ENCODE results near the gene TYROBP. TPM values are rescaled to one million over a fixed set of nuclear protein-coding genes. Genes with fewer than 3 reads are reported as not detected.

TYROBP gene
- total and polyA plus RNA-seq, 2 of the 8 experiments (the other 6 are each of a cell fraction or from before 2014, with no cell fraction given): 0.18 TPM; not detected in 1

GRCh38 chr19:35888398-35888797 is 19.7 kb downstream of the TYROBP start:
- no peaks in the 10 kb centered on the region for H3K9me3 ChIP-seq (ENCODE audit: insufficient read depth in 2 of 2, low read depth in 1 of 2, low read length in 1 of 2)
- H4K8ac ChIP-seq (ENCODE audit: extremely low read depth, insufficient read depth, low read length): no peak overlapping the region
- H3K4me3 ChIP-seq (ENCODE audit: extremely low read depth in 1 of 4, insufficient read depth in 2 of 4, low read depth in 3 of 4, low read length in 4 of 4): no peak overlapping the region
- POLR2A ChIA-PET (ENCODE audit: partially characterized antibody): interaction anchor here (1.1 to 1.2 kb wide), 2 partner anchors 8 to 280 kb away, joined by 3 to 4 read pairs; no protein-coding TSS in a partner anchor
- H3K23me2 ChIP-seq (ENCODE audit: low read depth, low read length): no peaks in the 10 kb centered on the region
- H3K9ac ChIP-seq (replicated peaks in 1 of 4; ENCODE audit: extremely low read depth in 1 of 4, low read depth in 3 of 4, low read length in 3 of 4): no peak overlapping the region
- no peak overlapping the region for H3K23ac ChIP-seq (ENCODE audit: insufficient read length)
- no peak for DNase-seq (ENCODE audit: low read depth in 1 of 2, low spot score in 2 of 2)
- H3K27ac ChIP-seq (ENCODE audit: low read depth, low read length): no peak overlapping the region
- no peaks in the 10 kb centered on the region for H3K27me3 ChIP-seq (replicated peaks in 1 of 4; ENCODE audit: control insufficient read depth in 3 of 4, extremely low read depth in 1 of 4, insufficient read depth in 3 of 4, low read length in 3 of 4)
- H3K79me2 ChIP-seq (ENCODE audit: control insufficient read depth in 1 of 2, insufficient read depth in 2 of 2, low read length in 2 of 2): no peaks in the 10 kb centered on the region
- 95% methylated on average over 9 of the region's 9 CpGs; no CpG with 5 or more reads in 1 of the 2 experiments for WGBS, 2 experiments (ENCODE audit: extremely low coverage in 1 of 2, insufficient coverage in 1 of 2, insufficient read length in 1 of 2, insufficient replicate concordance in 2 of 2, low coverage in 1 of 2, low lambda C conversion rate in 2 of 2, missing lambda C conversion rate in 1 of 2)
- TF ChIP-seq TBP (IDR thresholded peaks at IDR 0.05; ENCODE audit: low read depth, low read length) (no peak), GTF2F1 (IDR thresholded peaks at IDR 0.05; ENCODE audit: borderline replicate concordance, low read depth, low read length) (no peak), YY1 (IDR thresholded peaks at IDR 0.05; ENCODE audit: low read depth, low read length) (no peak), BRCA1 (IDR thresholded peaks at IDR 0.05; ENCODE audit: low read depth, low read length) (no peak), JUN (IDR thresholded peaks at IDR 0.05; ENCODE audit: low read depth, low read length) (no peak), SP2 (IDR thresholded peaks at IDR 0.05; ENCODE audit: low read length) (no peak)
- H3K4ac ChIP-seq (replicated peaks; ENCODE audit: insufficient read length, low read depth, low read length): no peak overlapping the region
- H2AFZ ChIP-seq (ENCODE audit: low read length): no peak overlapping the region
- H3K14ac ChIP-seq (ENCODE audit: insufficient read length): no peak overlapping the region
- no peak overlapping the region for H3K56ac ChIP-seq (replicated peaks; ENCODE audit: insufficient read length, low read depth, low read length)
- H3K4me2 ChIP-seq (ENCODE audit: insufficient read depth in 1 of 2, low read depth in 2 of 2, low read length in 2 of 2): no peak overlapping the region
- H3K4me1 ChIP-seq (replicated peaks in 1 of 4; ENCODE audit: control insufficient read depth in 3 of 4, insufficient read depth in 4 of 4, low read length in 3 of 4): no peaks in the 10 kb centered on the region
- no peak overlapping the region for H4K5ac ChIP-seq (ENCODE audit: insufficient read length, low read depth, low read length)
- FAIRE-seq: no peak
- peaks cover 12 to 31% (median 22%) of the 10 kb centered on the region in 4 experiments for H3K36me3 ChIP-seq (ENCODE audit: control insufficient read depth in 2 of 4, insufficient read depth in 4 of 4, low read length in 3 of 4)
- no peak overlapping the region for H2BK5ac ChIP-seq (ENCODE audit: low read depth, low read length)
- peaks cover 0 to 6% of the 10 kb centered on the region in 2 experiments for H4K20me1 ChIP-seq (replicated peaks in 1 of 2; ENCODE audit: control insufficient read depth in 1 of 2, insufficient read depth in 2 of 2, low read length in 2 of 2)
- no peak overlapping the region for H2BK120ac ChIP-seq (replicated peaks; ENCODE audit: low read depth, low read length)
- H3K79me1 ChIP-seq (ENCODE audit: low read depth, low read length): no peaks in the 10 kb centered on the region
- no peak overlapping the region for H2AK5ac ChIP-seq (ENCODE audit: low read depth, low read length)
- H2BK20ac ChIP-seq (ENCODE audit: low read length): no peak overlapping the region
- H3K18ac ChIP-seq (ENCODE audit: extremely low read depth, low read length): no peak overlapping the region
- H2BK15ac ChIP-seq (ENCODE audit: low read length): no peak overlapping the region
- H4K91ac ChIP-seq (replicated peaks; ENCODE audit: insufficient read length, low read length): no peak overlapping the region
- no peak overlapping the region for H2BK12ac ChIP-seq (ENCODE audit: low read depth, low read length)
- CTCF ChIA-PET (ENCODE audit: partially characterized antibody): interaction anchor here (1.0 to 1.8 kb wide), 5 partner anchors 17 to 65 kb away, joined by 3 to 5 read pairs (median 3); partner anchors contain the start of gene TYROBP

All from H1 (cell line).